B cell (primary cell): Measurements from ENCODE around the gene MAML3.

Experiments used
- CTCF ChIP-seq: fragments of 200-600 bp; IDR thresholded peaks from one replicate; pipeline ENCODE4 v1.8.0; 2022; ENCODE audit warnings: antibody characterized with exemption, mild to moderate bottlenecking
- EZH2 ChIP-seq: IDR thresholded peaks from 2 replicates; pipeline ENCODE4 v1.6.1; 2012; ENCODE audit warnings: borderline replicate concordance, low read depth, mild to moderate bottlenecking, moderate library complexity, low read length; ENCODE audit not compliant: insufficient read depth, poor library complexity, severe bottlenecking

- TF ChIP-seq CTCF = no peak
- no peak for TF ChIP-seq EZH2
These were observed 328.4 kb downstream of the MAML3 start for GRCh38 chr4:139825523-139826014.
